ENCODE results near the gene PHKA2. TPM values are rescaled to one million over a fixed set of nuclear protein-coding genes. Genes with fewer than 3 reads are reported as not detected.

PHKA2 gene
- total and polyA plus RNA-seq, 4 donors: 14.2 to 34.3 (median 22.8) TPM

- peaks cover 0 to 15% (median 4%) of the 10 kb centered on the region in 3 donors for H3K27me3 ChIP-seq (ENCODE audit: control insufficient read depth in 3 of 3, insufficient read depth in 3 of 3, low read length in 2 of 3)
- no peak overlapping the region for H3K9ac ChIP-seq (ENCODE audit: insufficient read depth in 1 of 2, low read length in 2 of 2)
- H3K9me3 ChIP-seq (ENCODE audit: control insufficient read depth in 4 of 4, insufficient read depth in 3 of 4, low read length in 3 of 4): no peaks in the 10 kb centered on the region
- no peak overlapping the region for H3K27ac ChIP-seq (ENCODE audit: low read depth in 1 of 2, low read length in 1 of 2)
- no peaks in the 10 kb centered on the region for H3K4me1 ChIP-seq (ENCODE audit: control insufficient read depth in 5 of 5, insufficient read depth in 5 of 5, low read length in 5 of 5)
- no peak for DNase-seq
- WGBS, 2 donors: 69 to 79% methylated on average over 7 of the region's 7 CpGs
- no peak for ATAC-seq (ENCODE audit: insufficient read depth, low FRiP score)
- TF ChIP-seq, protein P1, sequence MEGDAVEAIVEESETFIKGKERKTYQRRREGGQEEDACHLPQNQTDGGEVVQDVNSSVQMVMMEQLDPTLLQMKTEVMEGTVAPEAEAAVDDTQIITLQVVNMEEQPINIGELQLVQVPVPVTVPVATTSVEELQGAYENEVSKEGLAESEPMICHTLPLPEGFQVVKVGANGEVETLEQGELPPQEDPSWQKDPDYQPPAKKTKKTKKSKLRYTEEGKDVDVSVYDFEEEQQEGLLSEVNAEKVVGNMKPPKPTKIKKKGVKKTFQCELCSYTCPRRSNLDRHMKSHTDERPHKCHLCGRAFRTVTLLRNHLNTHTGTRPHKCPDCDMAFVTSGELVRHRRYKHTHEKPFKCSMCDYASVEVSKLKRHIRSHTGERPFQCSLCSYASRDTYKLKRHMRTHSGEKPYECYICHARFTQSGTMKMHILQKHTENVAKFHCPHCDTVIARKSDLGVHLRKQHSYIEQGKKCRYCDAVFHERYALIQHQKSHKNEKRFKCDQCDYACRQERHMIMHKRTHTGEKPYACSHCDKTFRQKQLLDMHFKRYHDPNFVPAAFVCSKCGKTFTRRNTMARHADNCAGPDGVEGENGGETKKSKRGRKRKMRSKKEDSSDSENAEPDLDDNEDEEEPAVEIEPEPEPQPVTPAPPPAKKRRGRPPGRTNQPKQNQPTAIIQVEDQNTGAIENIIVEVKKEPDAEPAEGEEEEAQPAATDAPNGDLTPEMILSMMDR (IDR thresholded peaks at IDR 0.05; ENCODE audit: control extremely low read depth, extremely low read depth): no peak
- no peaks in the 10 kb centered on the region for H3K36me3 ChIP-seq (ENCODE audit: control insufficient read depth in 4 of 4, insufficient read depth in 4 of 4, low read length in 4 of 4)
- H3K4me3 ChIP-seq: no peak overlapping the region
Measured at GRCh38 chrX:18973527-18974192, 10.3 kb downstream of the PHKA2 start.

GRCh38 chrX:18971506-18971905 lies 12.4 kb downstream of the PHKA2 start:
- WGBS, 2 donors: 59 to 93% methylated on average over 2 of the region's 2 CpGs
- no peak for ATAC-seq (ENCODE audit: insufficient read depth, low FRiP score)
- H3K9ac ChIP-seq (ENCODE audit: insufficient read depth in 1 of 2, low read length in 2 of 2): no peak overlapping the region
- H3K36me3 ChIP-seq (ENCODE audit: control insufficient read depth in 4 of 4, insufficient read depth in 4 of 4, low read length in 4 of 4): no peaks in the 10 kb centered on the region
- TF ChIP-seq, protein P1 (IDR thresholded peaks at IDR 0.05; ENCODE audit: control extremely low read depth, extremely low read depth): no peak
- H3K27ac ChIP-seq (ENCODE audit: low read depth in 1 of 2, low read length in 1 of 2): no peak overlapping the region
- no peaks in the 10 kb centered on the region for H3K9me3 ChIP-seq (ENCODE audit: control insufficient read depth in 4 of 4, insufficient read depth in 3 of 4, low read length in 3 of 4)
- no peak overlapping the region for H3K4me3 ChIP-seq
- DNase-seq: no peak
- peaks cover 0 to 20% (median 4%) of the 10 kb centered on the region in 3 donors for H3K27me3 ChIP-seq (ENCODE audit: control insufficient read depth in 3 of 3, insufficient read depth in 3 of 3, low read length in 2 of 3)
- peaks cover 0 to 4% (median 0%) of the 10 kb centered on the region in 5 donors for H3K4me1 ChIP-seq (ENCODE audit: control insufficient read depth in 5 of 5, insufficient read depth in 5 of 5, low read length in 5 of 5)

GRCh38 chrX:18970465-18970864 lies 13.4 kb downstream of the PHKA2 start:
- H3K9ac ChIP-seq (ENCODE audit: insufficient read depth in 1 of 2, low read length in 2 of 2): no peak overlapping the region
- ATAC-seq (ENCODE audit: insufficient read depth, low FRiP score) (no peak), DNase-seq (no peak)
- H3K27ac ChIP-seq (ENCODE audit: low read depth in 1 of 2, low read length in 1 of 2): peak overlapping the region in 1 of 2 donors; percentile 21
- H3K4me3 ChIP-seq: no peak overlapping the region
- no peaks in the 10 kb centered on the region for H3K36me3 ChIP-seq (ENCODE audit: control insufficient read depth in 4 of 4, insufficient read depth in 4 of 4, low read length in 4 of 4)
- TF ChIP-seq, protein P1 (IDR thresholded peaks at IDR 0.05; ENCODE audit: control extremely low read depth, extremely low read depth): no peak
- H3K9me3 ChIP-seq (ENCODE audit: control insufficient read depth in 4 of 4, insufficient read depth in 3 of 4, low read length in 3 of 4): no peaks in the 10 kb centered on the region
- H3K27me3 ChIP-seq (ENCODE audit: control insufficient read depth in 3 of 3, insufficient read depth in 3 of 3, low read length in 2 of 3): peaks cover 0 to 20% (median 4%) of the 10 kb centered on the region in 3 donors
- H3K4me1 ChIP-seq (ENCODE audit: control insufficient read depth in 5 of 5, insufficient read depth in 5 of 5, low read length in 5 of 5): peaks cover 0 to 4% (median 0%) of the 10 kb centered on the region in 5 donors

Data from lung (tissue), 12 donors.